PC-3 (cell line): ENCODE measurements around the gene PBRM1. TPM values are rescaled to one million over a fixed set of nuclear protein-coding genes. Genes with fewer than 3 reads are reported as not detected.

Source experiments
- ATAC-seq: fragments of 200-7000 bp; cut with Tn5 transposase; 2 replicates; pipeline ENCODE4 v1.9.1; 2020; ENCODE audit warnings: mild to moderate bottlenecking, moderate library complexity
- BruUV-seq: library from RNA; stranded (reverse); fragments of 400-500 nt; replicated peaks from 2 replicates; lab custom pipeline; 2021; lab: Mats Ljungman, UMichigan
- CTCF ChIA-PET: fragments of 300-600 bp; sonication (Branson Sonifier 250); formaldehyde crosslinking; loops from one replicate; lab custom pipeline; 2022; ENCODE audit warnings: antibody characterized with exemption; lab: Charles Lee
- POLR2A ChIA-PET: fragments of 300-600 bp; sonication (Branson Sonifier 250); formaldehyde crosslinking; loops from one replicate; lab custom pipeline; 2022; ENCODE audit warnings: antibody characterized with exemption; ENCODE audit not compliant: unreplicated experiment; lab: Charles Lee
- DNase-seq: peaks from one replicate; pipeline ENCODE4 v3.0.0-alpha.2; 2015
- H2AFZ ChIP-seq: fragments of 300-600 bp; sonication (generic); 2 replicates; pipeline ENCODE4 v1.6.0; 2016; ENCODE audit warnings: antibody characterized with exemption, low read length
- H3F3A ChIP-seq: fragments of 300-600 bp; sonication (generic); one replicate; pipeline ENCODE4 v1.6.0; 2017; ENCODE audit warnings: antibody characterized with exemption, low read length, control low read depth, mild to moderate bottlenecking; ENCODE audit not compliant: unreplicated experiment
- H3K27ac ChIP-seq: fragments of 300-600 bp; sonication (generic); 2 replicates; pipeline ENCODE4 v1.5.1; 2016; ENCODE audit warnings: mild to moderate bottlenecking, low read length
- H3K27me3 ChIP-seq: fragments of 300-600 bp; sonication (generic); 2 replicates; pipeline ENCODE4 v1.6.1; 2016; ENCODE audit warnings: low read length, mixed read lengths
- H3K36me3 ChIP-seq: fragments of 300-600 bp; sonication (generic); 2 replicates; pipeline ENCODE4 v1.6.1; 2016; ENCODE audit warnings: low read depth, mixed run types, low read length, mixed read lengths
- H3K4me1 ChIP-seq: fragments of 300-600 bp; sonication (generic); 2 replicates; pipeline ENCODE4 v1.5.1; 2016; ENCODE audit warnings: low read length; ENCODE audit not compliant: insufficient read depth
- H3K4me2 ChIP-seq: fragments of 300-600 bp; sonication (generic); 2 replicates; pipeline ENCODE4 v1.6.0; 2016; ENCODE audit warnings: low read length
- H3K4me3 ChIP-seq: fragments of 300-600 bp; sonication (generic); 2 replicates; pipeline ENCODE4 v1.5.1; 2016; ENCODE audit warnings: mild to moderate bottlenecking, low read length, mixed read lengths
- H3K79me2 ChIP-seq: fragments of 300-600 bp; sonication (generic); 2 replicates; pipeline ENCODE4 v1.6.1; 2017; ENCODE audit warnings: low read length, mixed read lengths
- H3K9ac ChIP-seq: fragments of 300-600 bp; sonication (generic); 2 replicates; pipeline ENCODE4 v1.6.0; 2016; ENCODE audit warnings: mild to moderate bottlenecking, low read length
- H3K9me2 ChIP-seq: fragments of 300-600 bp; sonication (generic); replicated peaks from 2 replicates; pipeline ENCODE4 v1.6.1; 2016; ENCODE audit warnings: mixed run types, low read length, mixed read lengths
- H3K9me3 ChIP-seq: fragments of 300-600 bp; sonication (generic); 2 replicates; pipeline ENCODE4 v1.6.1; 2016; ENCODE audit warnings: low read length, mixed read lengths
- H4K20me1 ChIP-seq: fragments of 300-600 bp; sonication (generic); 2 replicates; pipeline ENCODE4 v1.6.1; 2016; ENCODE audit warnings: low read length, mixed read lengths
- CTCF ChIP-seq: fragments of 300-600 bp; sonication (generic); conservative IDR thresholded peaks from 2 replicates; pipeline ENCODE4 v1.5.1; 2017; ENCODE audit warnings: antibody characterized with exemption, low read depth, mild to moderate bottlenecking, low read length
- EZH2 ChIP-seq: fragments of 300-600 bp; sonication (generic); IDR thresholded peaks from one replicate; pipeline ENCODE4 v1.6.1; 2017; ENCODE audit warnings: antibody characterized with exemption, mild to moderate bottlenecking, low read length; ENCODE audit not compliant: unreplicated experiment
- EZH2phosphoT487 ChIP-seq: fragments of 300-600 bp; sonication (generic); IDR thresholded peaks from 2 replicates; pipeline ENCODE4 v1.6.1; 2018; ENCODE audit warnings: mild to moderate bottlenecking, antibody characterized with exemption, low read length, borderline replicate concordance
- intact Hi-C: fragments of 100-400 bp; cut with micrococcal nuclease; formaldehyde crosslinking; loops from 2 replicates; pipeline ENCODE4 v1.9.0; 2023
- total RNA-seq: library from RNA; depleted of rRNA; stranded (reverse); fragments of >200 nt; gene quantifications from 2 replicates; pipeline ENCODE4 v1.2.3, GENCODE V29; 2014; rRNA removed

The PBRM1 gene
- total RNA-seq, 1 experiment from 2014 or later: 59.7 TPM

- H3K4me2 ChIP-seq: no peak overlapping the region
- H3K9me3 ChIP-seq: no peaks in the 10 kb centered on the region
- ATAC-seq (peak; percentile 52), DNase-seq (no peak)
- TF ChIP-seq EZH2: no peak
- no peak for TF ChIP-seq EZH2phosphoT487
- no peak for TF ChIP-seq CTCF
- H3K4me1 ChIP-seq: no peaks in the 10 kb centered on the region
- no peaks in the 10 kb centered on the region for H3K79me2 ChIP-seq
- ChIA-PET POLR2A (no interaction called here), CTCF (no interaction called here)
- intact Hi-C loops: no loop called here
- no peaks in the 10 kb centered on the region for H3K9me2 ChIP-seq
- no peaks in the 10 kb centered on the region for H3F3A ChIP-seq
- no peak overlapping the region for H3K27ac ChIP-seq
- no peaks in the 10 kb centered on the region for H4K20me1 ChIP-seq
- no peak overlapping the region for H2AFZ ChIP-seq
- H3K27me3 ChIP-seq: no peaks in the 10 kb centered on the region
- no peak overlapping the region for H3K9ac ChIP-seq
- peaks cover 12% of the 10 kb centered on the region; the same call in 1 of the 2 replicates for H3K36me3 ChIP-seq
- no TSS peak for BruUV-seq
- H3K4me3 ChIP-seq: no peak overlapping the region
Measured at GRCh38 chr3:52495777-52496602, 189.7 kb downstream of the PBRM1 start.

Other genes with a start within 250 kb of the PBRM1 start
- gene SEMA3G, start 240.8 kb downstream of the PBRM1 start, total RNA-seq: 0.77 and 1.6 TPM in 2 replicates
- 1.9 and 4.9 TPM in 2 replicates for gene TNNC1, start 231.9 kb downstream of the PBRM1 start, total RNA-seq
- gene NISCH, start 230.3 kb downstream of the PBRM1 start, total RNA-seq: 60.4 and 65.3 TPM in 2 replicates
- 0.33 TPM in 1 of 2 replicates, not detected in the other for gene STAB1, start 190.6 kb downstream of the PBRM1 start, total RNA-seq
- gene NT5DC2, start 152.1 kb downstream of the PBRM1 start, total RNA-seq: 229 and 263 TPM in 2 replicates
- 14.5 and 26.1 TPM in 2 replicates for gene UQCC5, start 149.3 kb downstream of the PBRM1 start, total RNA-seq
- 219 TPM in 2 replicates for gene GNL3, start 119 bp upstream of the PBRM1 start, total RNA-seq
- gene GLT8D1, start 19.9 kb upstream of the PBRM1 start, total RNA-seq: 53.6 and 70.2 TPM in 2 replicates
- 114 and 133 TPM in 2 replicates for gene SPCS1, start 20.2 kb upstream of the PBRM1 start, total RNA-seq
- 26.6 and 33.6 TPM in 2 replicates for gene NEK4, start 85.0 kb upstream of the PBRM1 start, total RNA-seq
- gene ITIH1, start 91.7 kb upstream of the PBRM1 start, total RNA-seq: not detected in 2 replicates
- gene ITIH3, start 108.9 kb upstream of the PBRM1 start, total RNA-seq: not detected in 2 replicates
- 0.80 TPM in 1 of 2 replicates, not detected in the other for gene ITIH4, start 144.8 kb upstream of the PBRM1 start, total RNA-seq
- 0.66 and 0.69 TPM in 2 replicates for gene MUSTN1, start 149.1 kb upstream of the PBRM1 start, total RNA-seq
- gene STIMATE, start 211.6 kb upstream of the PBRM1 start, total RNA-seq: 18.5 and 29.7 TPM in 2 replicates